IMR-90 (cell line): ENCODE results near the gene SYNGR2.

ENCODE experiments used
- BHLHE40 ChIP-seq: fragments of 150-350 bp; IDR thresholded peaks from 2 replicates; pipeline ENCODE4 v1.6.1; 2016; ENCODE audit warnings: mild to moderate bottlenecking, low read depth, low read length
- CTCF ChIP-seq: conservative IDR thresholded peaks from 2 replicates; pipeline ENCODE4 v1.5.1; 2012; ENCODE audit warnings: mild to moderate bottlenecking, low read depth, low read length, improper control_type of control experiment
- POLR2A ChIP-seq: IDR thresholded peaks from 2 replicates; pipeline ENCODE4 v1.6.1; 2012; ENCODE audit warnings: mild to moderate bottlenecking, low read depth, low read length
- RCOR1 ChIP-seq: IDR thresholded peaks from 2 replicates; pipeline ENCODE4 v1.6.1; 2012; ENCODE audit warnings: mild to moderate bottlenecking, low read length, improper control_type of control experiment; ENCODE audit not compliant: insufficient replicate concordance
- RFX5 ChIP-seq: IDR thresholded peaks from 2 replicates; pipeline ENCODE4 v1.8.0; 2012; ENCODE audit warnings: low read depth, mild to moderate bottlenecking, low read length, moderate library complexity
- TF ChIP-seq, protein P1 (sequence below): fragments of 150-350 bp; IDR thresholded peaks from 2 replicates; pipeline ENCODE4 v1.6.1; 2017; ENCODE audit warnings: mild to moderate bottlenecking, antibody characterized with exemption, low read length, low read depth

GRCh38 chr17:78147315-78147998 lies 20.9 kb upstream of the SYNGR2 start:
- TF ChIP-seq RFX5, result no peak
- TF ChIP-seq CTCF, result no peak
- no peak for TF ChIP-seq RCOR1
- TF ChIP-seq BHLHE40, result no peak
- no peak for TF ChIP-seq POLR2A
- TF ChIP-seq, protein P1, sequence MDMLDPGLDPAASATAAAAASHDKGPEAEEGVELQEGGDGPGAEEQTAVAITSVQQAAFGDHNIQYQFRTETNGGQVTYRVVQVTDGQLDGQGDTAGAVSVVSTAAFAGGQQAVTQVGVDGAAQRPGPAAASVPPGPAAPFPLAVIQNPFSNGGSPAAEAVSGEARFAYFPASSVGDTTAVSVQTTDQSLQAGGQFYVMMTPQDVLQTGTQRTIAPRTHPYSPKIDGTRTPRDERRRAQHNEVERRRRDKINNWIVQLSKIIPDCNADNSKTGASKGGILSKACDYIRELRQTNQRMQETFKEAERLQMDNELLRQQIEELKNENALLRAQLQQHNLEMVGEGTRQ, result no peak
